Activated T-helper 1 cell treated with anti-CD3 and anti-CD28 coated beads, Interleukin-12 subunit alpha, Interleukin-12 subunit beta, Interleukin-2, Interleukin-4 antibody, amounts not matched to agents 30 ng/mL and 10 ng/mL and 1 ng/mL, durations not matched to agents 14 hours and 24 hours and 36 hours (primary cell): ENCODE measurements around the gene GNG4. TPM values are rescaled to one million over a fixed set of nuclear protein-coding genes. Genes with fewer than 3 reads are reported as not detected.

Experiments
- DNase-seq: peaks from one replicate; pipeline ENCODE4 v3.0.0; 2021; ENCODE audit warnings: low spot score
- H3K27ac Mint-ChIP-seq: one replicate; pipeline ENCODE4 v1.8.0; 2021; ENCODE audit warnings: mild to moderate bottlenecking, mixed read lengths
- H3K27me3 Mint-ChIP-seq: one replicate; pipeline ENCODE4 v1.8.0; 2022; ENCODE audit warnings: mild to moderate bottlenecking, moderate library complexity, mixed read lengths; ENCODE audit not compliant: insufficient read depth
- H3K36me3 Mint-ChIP-seq: one replicate; pipeline ENCODE4 v1.8.0; 2021; ENCODE audit warnings: low read depth, mixed read lengths
- H3K4me1 Mint-ChIP-seq: one replicate; pipeline ENCODE4 v1.8.0; 2021; ENCODE audit warnings: low read depth, mixed read lengths
- H3K4me3 Mint-ChIP-seq: one replicate; pipeline ENCODE4 v1.8.0; 2021; ENCODE audit warnings: mild to moderate bottlenecking, moderate library complexity, mixed read lengths
- H3K9me3 Mint-ChIP-seq: one replicate; pipeline ENCODE4 v1.8.0; 2021; ENCODE audit warnings: mixed read lengths
- intact Hi-C: fragments of 100-400 bp; cut with micrococcal nuclease; formaldehyde crosslinking; loops from one replicate; pipeline ENCODE4 v1.15.1; 2024
- total RNA-seq: library from RNA; stranded (reverse); gene quantifications from 2 replicates; pipeline ENCODE4 v1.2.3, GENCODE V29; 2022

The GNG4 gene
- 103 and 109 TPM in 2 replicates for total RNA-seq

- Mint-ChIP-seq H3K4me3 (peak within 1 kb of the TSS; percentile 95), H3K27me3 (peaks cover 61% of the 10 kb centered on the region), H3K36me3 (peaks cover 17% of the 10 kb centered on the region), H3K9me3 (no peaks in the 10 kb centered on the region), H3K27ac (peak within 1 kb of the TSS; percentile 89), H3K4me1 (peaks cover 37% of the 10 kb centered on the region)
- intact Hi-C loops, result loop anchor here (1.0 to 10.0 kb wide), 3 partner anchors 7 to 745 kb away; partner anchors contain the start of genes EDARADD and TOMM20
- DNase-seq, result no peak
Measured at GRCh38 chr1:235649368-235650163, at the start of gene GNG4. Gene GNG4 (minus strand): TSS chr1:235649784. CDS start chr1:235583838, 65,946 bp downstream.

DNA sequence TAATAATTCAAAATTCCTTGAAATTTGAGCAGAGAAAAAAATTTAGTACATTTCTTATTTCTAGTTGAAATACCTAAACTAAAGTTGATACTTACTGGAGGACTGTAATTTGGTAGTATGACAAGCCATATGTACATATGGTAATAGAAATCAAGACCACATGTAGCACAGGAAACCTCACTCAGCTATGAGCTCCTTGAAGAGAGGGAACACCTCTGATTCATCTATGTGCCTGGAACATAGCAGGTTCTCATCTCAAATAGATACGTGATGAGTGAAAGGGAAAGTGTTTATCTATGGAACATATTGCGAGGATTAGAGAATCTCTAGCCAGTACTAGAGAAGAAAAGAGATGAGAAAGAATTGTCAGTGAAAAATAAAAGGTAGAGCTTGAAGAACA is 47.9 kb upstream of the GNG4 start:
- Mint-ChIP-seq H3K27ac (peak overlapping the region; percentile 91), H3K4me1 (peaks cover 20% of the 10 kb centered on the region), H3K4me3 (no peak overlapping the region), H3K27me3 (no peaks in the 10 kb centered on the region), H3K9me3 (no peaks in the 10 kb centered on the region), H3K36me3 (peaks cover 65% of the 10 kb centered on the region)
- DNase-seq, result no peak
- intact Hi-C loops, result loop anchor here (1.0 to 5.0 kb wide), 7 partner anchors 55 to 370 kb away; partner anchors contain the start of genes ARID4B, B3GALNT2, GGPS1 and LYST

DNA sequence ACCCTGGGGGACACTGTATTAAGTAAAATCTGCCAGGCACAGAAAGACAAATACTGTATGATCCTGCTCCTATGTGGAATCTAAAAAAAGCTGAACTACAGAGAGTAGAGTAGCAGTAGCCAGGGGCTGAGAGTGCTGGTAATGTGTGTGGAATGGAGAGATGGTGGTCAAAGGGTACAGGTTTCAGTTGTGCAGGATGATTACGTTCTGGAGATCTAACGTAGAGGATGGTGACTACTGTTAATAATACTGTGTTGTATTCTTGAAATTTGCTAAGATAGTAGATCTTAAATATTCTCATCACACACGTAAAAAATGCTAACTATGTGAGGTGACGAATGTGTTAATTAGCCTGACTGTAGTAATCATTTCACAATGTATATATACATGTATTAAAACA is 39.8 kb upstream of the GNG4 start:
- no peak for DNase-seq
- no peaks in the 10 kb centered on the region for H3K4me1 Mint-ChIP-seq
- no peak overlapping the region for H3K4me3 Mint-ChIP-seq
- H3K27ac Mint-ChIP-seq, result no peak overlapping the region
- H3K36me3 Mint-ChIP-seq, result peaks cover 39% of the 10 kb centered on the region
- intact Hi-C loops, result no loop called here
- H3K9me3 Mint-ChIP-seq, result no peaks in the 10 kb centered on the region
- no peaks in the 10 kb centered on the region for H3K27me3 Mint-ChIP-seq

DNA sequence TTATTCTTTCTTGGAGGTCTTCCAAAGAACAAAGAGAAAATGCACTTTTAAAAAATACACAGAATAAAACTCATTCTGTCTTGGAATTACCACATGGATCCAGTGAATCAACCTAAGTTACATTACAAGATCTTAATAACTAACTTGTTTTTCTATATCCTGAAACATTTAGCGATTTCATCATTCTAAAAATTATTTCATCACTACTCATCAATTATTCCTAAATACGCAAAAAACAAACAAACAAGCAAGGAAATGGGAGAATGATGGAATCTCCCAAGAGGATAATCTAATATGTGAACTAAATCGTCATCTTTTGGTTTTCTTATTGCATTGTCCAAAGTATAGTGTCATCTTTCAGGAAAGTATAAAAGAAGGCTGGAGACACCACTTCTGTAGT is 38.5 kb upstream of the GNG4 start:
- no peak for DNase-seq
- no peak overlapping the region for H3K27ac Mint-ChIP-seq
- intact Hi-C loops, result no loop called here
- no peaks in the 10 kb centered on the region for H3K9me3 Mint-ChIP-seq
- no peaks in the 10 kb centered on the region for H3K27me3 Mint-ChIP-seq
- peaks cover 41% of the 10 kb centered on the region for H3K36me3 Mint-ChIP-seq
- H3K4me3 Mint-ChIP-seq, result no peak overlapping the region
- no peaks in the 10 kb centered on the region for H3K4me1 Mint-ChIP-seq

GRCh38 chr1:235683653-235684052 is 34.1 kb upstream of the GNG4 start:
- H3K4me1 Mint-ChIP-seq, result no peaks in the 10 kb centered on the region
- H3K27ac Mint-ChIP-seq, result no peak overlapping the region
- peaks cover 44% of the 10 kb centered on the region for H3K36me3 Mint-ChIP-seq
- no peaks in the 10 kb centered on the region for H3K9me3 Mint-ChIP-seq
- intact Hi-C loops, result no loop called here
- no peak overlapping the region for H3K4me3 Mint-ChIP-seq
- no peaks in the 10 kb centered on the region for H3K27me3 Mint-ChIP-seq
- no peak for DNase-seq

GRCh38 chr1:235682216-235682615 is 32.6 kb upstream of the GNG4 start:
- Mint-ChIP-seq H3K36me3 (peaks cover 40% of the 10 kb centered on the region), H3K4me1 (no peaks in the 10 kb centered on the region), H3K27me3 (no peaks in the 10 kb centered on the region), H3K4me3 (no peak overlapping the region), H3K27ac (no peak overlapping the region), H3K9me3 (no peaks in the 10 kb centered on the region)
- DNase-seq, result no peak
- intact Hi-C loops, result no loop called here

DNA sequence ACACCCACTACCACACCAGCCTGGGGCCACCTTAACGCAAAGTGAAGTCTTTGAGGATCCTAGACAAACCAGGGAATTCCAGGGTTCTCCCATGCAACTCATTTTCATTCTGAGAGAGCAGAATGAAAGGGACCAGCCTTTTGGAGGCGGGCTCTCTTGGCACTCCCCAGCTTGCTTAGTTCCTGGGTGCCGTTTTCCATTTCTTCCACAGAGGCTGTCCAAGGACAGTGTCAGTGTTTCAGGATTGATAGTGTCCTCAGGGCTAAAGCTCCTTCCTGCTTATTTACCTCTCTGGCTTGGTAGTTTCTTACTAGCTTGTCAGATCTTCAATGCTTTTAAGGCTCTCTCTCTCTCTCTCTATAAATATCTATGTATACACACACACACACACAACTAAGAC is 30.1 kb upstream of the GNG4 start:
- Mint-ChIP-seq H3K27ac (no peak overlapping the region), H3K4me3 (no peak overlapping the region), H3K4me1 (no peaks in the 10 kb centered on the region)

GRCh38 chr1:235679005-235679404 is 29.4 kb upstream of the GNG4 start:
- no peaks in the 10 kb centered on the region for H3K27me3 Mint-ChIP-seq

More for the DNA sequence above, 30.1 kb upstream of the GNG4 start:
- intact Hi-C loops, result no loop called here
- no peak for DNase-seq
- no peaks in the 10 kb centered on the region for H3K27me3 Mint-ChIP-seq
- H3K9me3 Mint-ChIP-seq, result peaks cover 18% of the 10 kb centered on the region
- peaks cover 53% of the 10 kb centered on the region for H3K36me3 Mint-ChIP-seq

GRCh38 chr1:235675152-235675890 is 25.7 kb upstream of the GNG4 start:
- Mint-ChIP-seq H3K9me3 (peaks cover 55% of the 10 kb centered on the region), H3K4me1 (no peaks in the 10 kb centered on the region), H3K27ac (no peak overlapping the region), H3K36me3 (peaks cover 66% of the 10 kb centered on the region), H3K27me3 (no peaks in the 10 kb centered on the region), H3K4me3 (no peak overlapping the region)
- DNase-seq, result no peak
- intact Hi-C loops, result no loop called here

More at GRCh38 chr1:235679005-235679404, 29.4 kb upstream of the GNG4 start:
- H3K4me3 Mint-ChIP-seq, result no peak overlapping the region
- no peaks in the 10 kb centered on the region for H3K4me1 Mint-ChIP-seq
- no peak overlapping the region for H3K27ac Mint-ChIP-seq
- peaks cover 55% of the 10 kb centered on the region for H3K36me3 Mint-ChIP-seq
- DNase-seq, result no peak
- H3K9me3 Mint-ChIP-seq, result peaks cover 20% of the 10 kb centered on the region
- intact Hi-C loops, result no loop called here

- Mint-ChIP-seq H3K36me3 (peaks cover 75% of the 10 kb centered on the region), H3K4me3 (no peak overlapping the region), H3K27me3 (no peaks in the 10 kb centered on the region), H3K4me1 (no peaks in the 10 kb centered on the region), H3K9me3 (peaks cover 67% of the 10 kb centered on the region), H3K27ac (no peak overlapping the region)
- no peak for DNase-seq
- intact Hi-C loops, result no loop called here
Measured at GRCh38 chr1:235673981-235674380, 24.4 kb upstream of the GNG4 start.

DNA sequence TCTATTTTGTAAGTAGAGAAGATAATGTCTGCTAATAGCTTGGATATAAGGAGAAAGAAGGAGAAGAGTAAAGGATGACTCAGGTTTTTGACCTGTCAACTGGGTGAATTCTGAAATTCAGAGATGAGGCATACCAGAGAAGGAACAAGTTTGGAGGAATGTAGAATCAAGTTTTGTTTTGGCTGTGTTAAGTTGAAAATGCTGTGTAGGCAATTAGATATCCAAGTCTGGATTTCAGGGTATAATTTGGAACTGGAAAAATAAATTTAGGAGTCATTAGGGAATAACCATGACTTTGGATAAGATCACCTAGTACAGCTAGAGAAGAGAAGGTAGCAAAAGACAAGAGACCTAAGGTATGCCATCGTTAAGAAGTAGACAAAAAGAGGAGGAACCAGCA is 22.4 kb upstream of the GNG4 start:
- Mint-ChIP-seq H3K36me3 (peaks cover 86% of the 10 kb centered on the region), H3K9me3 (peaks cover 74% of the 10 kb centered on the region), H3K27ac (no peak overlapping the region), H3K4me1 (no peaks in the 10 kb centered on the region), H3K27me3 (no peaks in the 10 kb centered on the region), H3K4me3 (no peak overlapping the region)
- DNase-seq, result no peak
- intact Hi-C loops, result no loop called here

DNA sequence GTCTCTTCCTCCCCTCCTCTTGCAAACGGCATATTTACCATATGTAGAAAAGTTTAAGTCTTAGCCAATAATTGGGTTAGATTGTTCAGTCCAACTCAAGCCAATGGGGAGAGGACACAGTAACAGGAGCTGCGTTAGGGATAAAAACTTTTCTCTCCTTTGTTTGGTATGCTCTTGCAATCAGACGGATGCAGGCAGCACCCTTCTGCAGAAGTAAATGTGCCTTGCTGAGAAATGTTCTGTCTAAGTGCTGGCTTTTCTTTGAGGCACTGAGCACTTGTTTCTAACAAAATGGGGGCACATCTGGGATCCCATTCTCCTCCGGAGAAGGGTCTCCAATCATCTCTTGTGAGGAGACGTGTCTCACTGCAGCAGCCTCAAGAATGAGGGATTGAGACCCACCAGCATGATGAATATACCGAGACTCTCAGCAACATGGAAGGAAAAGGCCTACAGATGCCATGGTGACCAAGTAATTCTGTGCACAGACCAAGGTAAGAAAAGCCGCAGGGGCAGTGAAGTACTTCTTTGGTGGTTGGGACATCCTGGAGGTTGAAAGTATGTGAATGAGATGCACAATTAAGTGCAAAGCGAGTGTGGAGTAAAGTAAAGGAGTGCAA is 20.7 kb upstream of the GNG4 start:
- Mint-ChIP-seq H3K27me3 (no peaks in the 10 kb centered on the region), H3K4me1 (no peaks in the 10 kb centered on the region), H3K4me3 (no peak overlapping the region), H3K36me3 (peaks cover 70% of the 10 kb centered on the region), H3K9me3 (peaks cover 63% of the 10 kb centered on the region), H3K27ac (no peak overlapping the region)
- intact Hi-C loops, result no loop called here
- DNase-seq, result no peak

- intact Hi-C loops, result no loop called here
- no peak overlapping the region for H3K27ac Mint-ChIP-seq
- no peak for DNase-seq
Measured at GRCh38 chr1:235669277-235669676, 19.7 kb upstream of the GNG4 start.

More at GRCh38 chr1:235669277-235669676, 19.7 kb upstream of the GNG4 start:
- Mint-ChIP-seq H3K4me1 (no peaks in the 10 kb centered on the region), H3K4me3 (no peak overlapping the region), H3K36me3 (peaks cover 63% of the 10 kb centered on the region), H3K9me3 (peaks cover 56% of the 10 kb centered on the region), H3K27me3 (no peaks in the 10 kb centered on the region)
